ENCODE data around the gene ORMDL2.
A peak's percentile ranks its signal among the peaks of the same experiment; 100 is the strongest.

The ORMDL2 gene

DNA sequence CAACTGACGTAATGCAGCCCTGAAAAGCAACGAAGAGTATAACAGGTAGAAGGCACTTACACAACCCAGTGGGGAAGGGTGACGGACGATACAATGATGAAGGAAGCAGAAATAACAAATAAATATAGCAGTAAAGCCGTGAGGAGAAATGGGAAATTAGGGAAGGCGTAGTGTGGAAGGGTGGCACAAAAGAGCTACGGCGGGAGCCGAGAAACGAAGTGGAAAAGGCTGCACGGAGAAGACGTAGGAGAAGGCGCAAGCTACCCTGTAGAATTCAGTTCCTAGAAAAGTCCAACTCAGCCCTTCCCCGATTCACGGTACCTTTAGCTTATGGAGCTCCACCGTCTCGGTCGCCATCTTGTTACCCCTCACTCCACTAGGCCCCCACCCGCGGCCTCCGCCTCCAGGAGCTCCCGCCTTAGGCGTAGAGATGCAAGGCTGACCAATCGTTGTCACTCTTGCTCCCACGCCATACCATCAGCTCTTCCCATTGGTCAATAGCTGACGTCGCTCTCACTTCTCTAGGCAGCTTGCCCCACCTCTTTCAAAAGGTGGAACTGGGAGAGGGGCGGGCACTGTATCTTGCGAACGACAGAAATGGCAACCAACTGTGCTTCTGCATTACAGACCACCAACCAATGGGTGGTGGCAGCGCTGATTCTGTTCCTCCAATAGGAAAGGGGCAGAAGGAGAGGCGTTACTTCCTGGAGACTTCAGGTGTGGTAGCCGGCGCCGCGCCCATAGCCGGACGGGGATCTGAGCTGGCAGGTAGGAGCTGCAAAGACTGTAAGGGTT is at the start of gene ORMDL2, which contains the start of gene SARNP:
Gene ORMDL2, plus strand, starts transcription at position 697 of the 795 bp plus-strand sequence. CDS start 959 bp downstream, outside the sequence.
Gene SARNP, minus strand, starts transcription at position 380 of the 795 bp plus-strand sequence. Its CDS starts 23 bp downstream, at position 357.
- FAIRE-seq: peak; percentile 99
- peak; percentile 78 for DNase-seq (ENCODE audit: insufficient read length, low spot score)

DNA sequence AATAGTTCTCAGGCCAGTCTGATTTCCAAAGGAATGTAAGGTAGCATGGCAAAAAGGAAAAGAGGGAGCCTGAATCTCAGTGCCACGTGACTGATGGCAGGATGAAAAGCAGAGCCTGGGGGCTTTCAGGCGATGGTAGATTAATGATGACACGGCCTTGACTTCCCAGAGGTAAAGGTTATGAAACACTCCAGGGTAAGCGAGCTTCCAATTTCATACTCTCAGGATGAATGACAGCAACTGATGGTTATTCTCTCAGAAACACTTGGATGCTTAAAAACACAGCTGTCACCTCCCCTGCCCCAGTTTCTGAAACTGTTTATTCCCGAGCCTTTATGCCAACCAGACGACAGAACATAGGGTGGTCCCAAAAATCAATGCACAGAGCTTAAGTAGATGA is 46.1 kb upstream of the ORMDL2 start:
- FAIRE-seq (no peak), DNase-seq (ENCODE audit: insufficient read length, low spot score) (no peak)

DNA sequence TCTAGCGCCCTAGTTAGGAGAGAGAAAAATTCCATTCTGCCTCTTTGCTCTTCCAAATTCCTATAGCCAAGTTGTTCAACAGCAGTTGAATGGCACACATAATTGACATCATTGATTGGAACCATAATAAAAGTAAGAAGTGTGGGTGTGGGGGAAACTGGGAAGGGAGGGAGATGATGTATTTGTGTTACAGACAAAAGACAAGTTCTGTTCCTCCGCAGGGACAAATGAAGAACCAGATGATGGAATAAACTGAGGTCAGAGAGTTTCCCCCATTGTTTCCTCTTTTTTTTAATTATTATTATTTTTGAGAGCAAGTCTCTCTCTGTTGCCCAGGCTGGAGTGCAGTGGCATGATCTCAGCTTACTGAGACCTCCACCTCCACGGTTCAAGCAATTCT is 40.0 kb upstream of the ORMDL2 start:
- no peak for FAIRE-seq
- no peak for DNase-seq (ENCODE audit: insufficient read length, low spot score)

DNA sequence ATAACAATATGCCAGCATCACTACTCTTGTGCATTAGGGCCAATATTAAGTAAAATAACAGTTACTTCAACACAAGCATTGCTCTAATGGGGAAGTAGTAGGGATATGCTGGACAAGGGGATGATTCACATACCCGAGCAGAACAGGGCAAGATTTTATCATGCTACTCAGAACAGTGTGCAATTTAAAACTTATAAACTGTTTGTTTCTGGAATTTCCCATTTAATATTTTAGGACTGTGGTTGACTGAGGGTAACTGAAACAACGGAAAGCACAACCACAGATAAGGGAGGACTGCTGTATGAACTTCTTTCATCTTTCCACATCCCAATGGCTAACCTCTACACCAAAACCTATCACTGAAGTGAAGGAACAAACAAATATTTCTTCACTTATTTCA is 37.2 kb upstream of the ORMDL2 start:
- FAIRE-seq: no peak
- DNase-seq (ENCODE audit: insufficient read length, low spot score): no peak

DNA sequence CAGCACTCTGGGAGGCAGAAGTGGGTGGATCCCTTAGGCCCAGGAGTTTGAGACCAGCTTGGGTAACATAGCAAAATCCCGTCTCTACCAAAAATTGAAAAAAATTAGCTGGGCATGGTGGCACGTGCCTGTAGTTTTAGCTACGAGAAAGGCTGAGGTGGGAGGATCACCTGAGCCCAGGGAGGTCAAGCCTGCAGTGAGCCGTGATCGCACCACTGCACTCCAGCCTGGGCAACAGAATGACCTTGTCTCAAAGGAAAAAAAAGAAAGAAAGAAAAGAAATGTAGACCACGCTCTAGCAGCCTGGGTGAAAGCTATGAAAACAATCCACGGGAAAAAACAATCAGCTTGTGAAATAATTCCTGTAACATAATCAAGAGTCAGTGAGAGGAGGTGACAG is 29.3 kb upstream of the ORMDL2 start:
- DNase-seq (ENCODE audit: insufficient read length, low spot score): no peak

DNA sequence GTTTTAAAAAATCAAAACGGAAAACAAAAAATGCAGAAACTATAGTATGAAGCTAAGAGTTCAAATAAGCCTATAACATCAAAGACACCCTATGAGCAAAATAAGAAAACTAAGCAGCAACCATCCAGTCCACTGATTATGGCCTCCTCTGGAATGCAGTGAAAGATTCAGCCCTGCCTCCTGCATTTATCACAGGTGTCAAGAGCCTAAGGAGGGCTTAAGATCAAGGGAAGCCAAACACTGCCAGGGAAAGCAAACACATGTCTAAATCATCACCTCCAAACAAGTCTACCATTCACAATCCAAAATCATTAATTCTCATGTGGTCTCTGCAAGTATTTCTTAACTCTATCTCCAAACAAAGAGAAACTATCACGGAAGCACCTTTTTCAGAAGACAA is 28.7 kb upstream of the ORMDL2 start:
- FAIRE-seq: no peak
- DNase-seq (ENCODE audit: insufficient read length, low spot score): no peak

More for the DNA sequence above, 29.3 kb upstream of the ORMDL2 start:
- FAIRE-seq: no peak

DNA sequence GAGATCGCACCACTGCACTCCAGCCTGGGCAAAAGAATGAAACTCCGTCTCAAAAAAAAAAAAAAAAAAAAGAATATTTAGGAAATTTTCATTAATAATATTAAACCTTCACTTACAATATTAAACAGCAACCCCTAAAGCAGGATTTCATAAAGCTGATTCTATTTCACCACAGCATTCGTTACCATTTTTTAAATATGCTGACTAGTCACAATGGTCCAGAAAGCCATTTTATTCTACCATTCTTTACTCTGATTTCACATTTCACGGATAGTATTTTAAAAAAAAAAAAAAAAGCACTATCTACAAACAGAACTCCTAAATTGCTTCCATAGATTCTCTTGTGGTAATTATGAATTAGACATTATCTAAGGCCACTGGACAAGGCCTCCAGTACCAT is 27.9 kb upstream of the ORMDL2 start:
- FAIRE-seq (no peak), DNase-seq (ENCODE audit: insufficient read length, low spot score) (no peak)

DNA sequence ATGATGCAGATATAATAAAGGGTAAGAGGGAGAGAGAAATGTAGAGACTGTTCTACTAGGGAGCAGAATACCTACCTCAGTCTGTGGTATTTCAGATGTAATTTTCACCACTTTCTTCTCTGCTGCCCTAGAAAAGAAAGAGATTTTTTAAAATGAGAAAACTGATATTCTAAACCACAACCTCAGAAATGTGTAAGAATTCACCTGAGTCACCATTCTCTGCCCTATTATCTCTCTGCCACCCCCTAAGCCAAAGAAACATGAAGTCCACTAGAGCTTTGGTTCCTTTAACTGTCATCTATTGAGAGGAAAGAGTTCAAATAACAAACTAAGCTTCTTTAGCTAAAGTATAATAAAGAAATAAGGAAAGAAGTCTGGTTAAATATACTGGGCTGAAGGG is 21.9 kb upstream of the ORMDL2 start:
- DNase-seq (ENCODE audit: insufficient read length, low spot score): no peak
- no peak for FAIRE-seq

DNA sequence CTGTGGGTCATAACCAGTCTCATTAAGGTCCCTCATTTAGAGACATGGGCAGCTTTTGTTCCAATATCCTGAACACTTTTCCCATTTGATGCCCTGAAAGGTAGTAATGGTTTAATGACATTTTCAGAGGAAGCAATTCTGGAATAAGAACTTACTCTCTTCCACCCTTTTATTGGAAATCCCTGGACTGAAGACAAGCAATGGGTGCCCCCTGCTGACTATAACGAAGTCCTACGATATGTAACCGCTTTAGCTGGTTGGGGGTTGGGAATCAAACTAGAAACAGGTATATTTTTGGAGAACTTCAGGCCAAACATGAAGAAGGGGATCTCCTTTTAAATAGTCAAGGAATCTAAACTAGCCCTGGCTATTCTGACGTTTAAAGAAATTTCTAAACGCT is 20.8 kb upstream of the ORMDL2 start:
- FAIRE-seq (peak; percentile 60), DNase-seq (ENCODE audit: insufficient read length, low spot score) (no peak)

- DNase-seq (ENCODE audit: insufficient read length, low spot score) (no peak), FAIRE-seq (no peak)
These were observed 20.3 kb upstream of the ORMDL2 start for GRCh38 chr12:55797550-55797949.

DNA sequence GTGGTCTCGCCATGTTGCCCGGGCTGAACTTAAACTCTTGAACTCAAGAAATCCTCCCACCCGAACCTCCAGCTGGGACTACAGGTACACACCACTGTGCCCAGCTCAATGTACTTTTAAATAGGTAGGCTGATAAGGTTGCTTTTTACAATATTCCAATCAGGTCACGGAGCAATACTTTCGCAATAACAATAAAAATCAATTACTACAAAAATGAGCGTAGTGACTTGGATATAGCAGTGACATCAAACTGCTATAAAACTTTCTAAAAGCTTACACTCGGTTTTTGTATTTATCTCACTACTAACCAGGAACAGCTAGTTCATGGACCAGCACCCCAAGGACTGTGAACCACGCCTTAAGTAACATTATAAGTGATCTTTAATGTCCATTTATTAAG is 10.9 kb upstream of the ORMDL2 start:
- FAIRE-seq (no peak), DNase-seq (ENCODE audit: insufficient read length, low spot score) (no peak)

DNA sequence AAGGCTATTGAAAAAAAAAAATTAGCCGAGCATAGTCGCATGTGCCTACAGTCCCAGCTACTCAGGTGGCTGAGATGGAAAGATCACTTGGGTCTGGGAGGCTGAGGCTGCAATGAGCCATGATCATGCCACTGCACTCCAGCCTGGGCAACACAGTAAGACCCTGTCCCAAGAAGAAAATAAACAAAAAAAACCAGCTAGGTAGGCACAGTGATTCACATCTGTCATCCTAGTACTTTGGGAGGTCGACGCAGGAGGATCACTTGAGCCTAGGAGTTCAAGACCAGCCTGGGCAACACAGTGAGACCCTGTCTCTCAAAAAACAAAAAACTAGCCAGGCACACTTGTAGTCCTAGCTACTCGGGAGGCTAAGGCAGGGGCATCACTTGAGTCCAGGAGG is 8.6 kb upstream of the ORMDL2 start:
- FAIRE-seq (no peak), DNase-seq (ENCODE audit: insufficient read length, low spot score) (no peak)

- DNase-seq (ENCODE audit: insufficient read length, low spot score) (no peak), FAIRE-seq (no peak)
These were observed 5.8 kb upstream of the ORMDL2 start for GRCh38 chr12:55812088-55812487.

DNA sequence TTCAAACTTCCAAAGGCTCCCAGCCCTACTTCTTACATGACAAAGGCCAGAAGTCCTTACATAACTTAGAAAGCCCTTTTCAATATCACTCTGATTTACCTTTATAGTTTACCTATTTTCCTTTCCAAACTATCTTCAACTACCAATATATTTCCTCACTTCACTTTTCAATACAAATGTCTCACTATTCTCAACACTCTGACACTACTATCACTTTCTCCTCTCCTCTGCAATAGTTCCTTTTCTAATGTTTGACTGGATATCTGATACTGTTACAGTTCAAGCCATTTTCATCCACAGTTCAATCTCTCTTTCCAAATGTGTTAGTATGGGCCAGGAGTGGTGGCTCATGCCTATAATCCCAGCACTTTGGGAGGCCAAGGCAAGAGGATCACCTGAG is 3.6 kb upstream of the ORMDL2 start:
- DNase-seq (ENCODE audit: insufficient read length, low spot score) (no peak), FAIRE-seq (no peak)

GRCh38 chr12:55815473-55815872 is 2.4 kb upstream of the ORMDL2 start:
- FAIRE-seq (no peak), DNase-seq (ENCODE audit: insufficient read length, low spot score) (no peak)

DNA sequence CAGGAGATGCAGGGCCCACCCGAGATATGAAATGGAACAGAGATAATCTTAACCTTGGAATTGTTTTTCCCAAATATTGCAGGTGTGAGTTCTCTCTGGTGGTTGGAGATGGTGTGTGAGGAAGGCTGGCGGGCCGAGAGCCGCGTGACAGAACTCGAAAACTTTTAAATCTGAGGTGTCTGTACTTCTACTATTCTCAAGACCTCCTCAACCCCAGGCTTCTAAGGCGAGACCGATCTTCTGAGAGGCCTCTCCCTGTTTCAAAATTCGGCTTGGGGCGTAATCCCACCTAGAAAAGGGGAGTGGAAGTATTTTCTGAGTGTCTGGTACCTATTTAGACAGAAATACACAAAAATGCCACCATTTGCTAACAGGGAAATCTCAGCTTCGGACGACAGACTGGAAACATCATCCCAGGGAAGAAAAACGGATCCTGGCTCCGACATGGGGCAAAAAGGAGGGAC is 928 bp upstream of the ORMDL2 start:
- no peak for FAIRE-seq
- DNase-seq (ENCODE audit: insufficient read length, low spot score): no peak

DNA sequence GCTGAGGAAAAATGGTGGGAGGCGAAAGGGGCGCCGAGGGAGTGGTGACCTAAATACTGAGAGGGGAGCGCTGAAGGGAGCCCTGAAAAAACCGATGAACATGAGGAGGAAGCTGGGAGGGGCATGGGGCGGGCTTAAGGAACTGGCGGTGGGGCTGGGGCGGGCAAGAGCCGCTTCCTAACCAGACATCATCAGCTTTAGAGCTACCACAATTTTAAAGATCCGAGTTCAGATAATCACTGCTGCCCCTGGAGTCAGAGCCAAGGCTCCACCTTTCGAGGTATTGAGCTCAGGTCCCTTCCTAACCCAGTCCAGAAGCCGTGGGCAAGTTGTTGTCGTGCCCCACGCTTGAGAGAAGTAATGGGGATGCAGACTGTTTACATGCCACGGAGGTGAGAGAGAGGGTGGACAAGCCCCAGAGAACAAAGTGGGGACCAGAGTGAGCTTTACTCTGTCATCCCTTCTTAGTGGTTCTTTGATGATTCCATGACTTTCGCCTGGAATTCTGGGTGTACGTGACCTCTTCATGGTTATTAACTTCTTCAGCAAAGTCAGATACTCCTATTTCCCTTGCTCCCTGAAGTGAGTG is 393 bp downstream of the ORMDL2 start:
- no peak for FAIRE-seq
- DNase-seq (ENCODE audit: insufficient read length, low spot score): no peak

DNA sequence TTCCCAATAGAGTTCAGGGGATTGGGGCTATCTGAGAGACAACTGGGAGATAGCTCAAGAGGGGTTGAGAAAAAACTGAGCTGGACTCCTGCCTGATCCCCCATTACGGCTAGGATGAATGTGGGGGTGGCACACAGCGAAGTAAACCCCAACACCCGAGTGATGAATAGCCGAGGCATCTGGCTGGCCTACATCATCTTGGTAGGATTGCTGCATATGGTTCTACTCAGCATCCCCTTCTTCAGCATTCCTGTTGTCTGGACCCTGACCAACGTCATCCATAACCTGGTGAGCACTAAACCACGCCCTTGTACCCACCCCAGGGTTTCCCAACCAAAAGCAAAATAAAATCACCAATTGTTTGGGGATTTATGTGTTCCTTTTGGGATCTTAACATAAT is 1.0 kb downstream of the ORMDL2 start:
- DNase-seq (ENCODE audit: insufficient read length, low spot score) (no peak), FAIRE-seq (no peak)

GRCh38 chr12:55820679-55821078 is 2.8 kb downstream of the ORMDL2 start:
- no peak for DNase-seq (ENCODE audit: insufficient read length, low spot score)
- FAIRE-seq: no peak

GRCh38 chr12:55822228-55822627 is 4.4 kb downstream of the ORMDL2 start:
- DNase-seq (ENCODE audit: insufficient read length, low spot score) (no peak), FAIRE-seq (no peak)

- DNase-seq (ENCODE audit: insufficient read length, low spot score) (no peak), FAIRE-seq (no peak)
These were observed 5.6 kb downstream of the ORMDL2 start for GRCh38 chr12:55823419-55823818.

DNA sequence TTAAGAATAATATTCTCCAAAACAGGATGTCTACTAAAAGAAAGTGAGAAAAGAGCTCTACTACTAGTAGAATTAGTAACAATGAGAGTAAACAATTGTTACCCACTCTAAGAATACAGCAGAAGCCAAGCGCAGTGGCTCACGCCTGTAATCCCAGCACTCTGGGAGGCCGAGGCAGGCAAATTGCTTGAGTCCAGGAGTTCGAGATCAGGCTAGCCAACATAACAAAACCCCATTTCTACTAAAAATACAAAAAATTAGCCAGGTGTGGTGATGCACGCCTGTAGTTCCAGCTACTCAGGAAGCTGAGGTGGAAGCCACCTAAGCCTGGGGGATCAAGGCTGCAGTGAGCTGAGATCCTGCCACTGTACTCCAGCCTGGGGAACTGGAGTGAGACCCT is 6.9 kb downstream of the ORMDL2 start:
- FAIRE-seq: no peak
- no peak for DNase-seq (ENCODE audit: insufficient read length, low spot score)

All from GM19239 (cell line).